Endothelial cell of hepatic sinusoid (primary cell): Measurements from ENCODE around the gene TTC7B.

Experiments used
- in situ Hi-C: cut with HindIII; loops from 2 replicates; pipeline ENCODE4 v1.10.0; 2017; ENCODE audit warnings: low sequenced_read_pairs

TTC7B gene

GRCh38 chr14:90654831-90655276, 161.4 kb downstream of the TTC7B start:
- in situ Hi-C loops: loop anchor here (5.0 kb wide), 1 partner anchor 47 kb away; no protein-coding TSS in a partner anchor

GRCh38 chr14:90652626-90653025, 163.6 kb downstream of the TTC7B start:
- in situ Hi-C loops: loop anchor here (5.0 kb wide), 1 partner anchor 50 kb away; no protein-coding TSS in a partner anchor

- in situ Hi-C loops: loop anchor here (5.0 kb wide), 1 partner anchor 50 kb away; no protein-coding TSS in a partner anchor
Observed at GRCh38 chr14:90651976-90652560, 164.2 kb downstream of the TTC7B start.

DNA sequence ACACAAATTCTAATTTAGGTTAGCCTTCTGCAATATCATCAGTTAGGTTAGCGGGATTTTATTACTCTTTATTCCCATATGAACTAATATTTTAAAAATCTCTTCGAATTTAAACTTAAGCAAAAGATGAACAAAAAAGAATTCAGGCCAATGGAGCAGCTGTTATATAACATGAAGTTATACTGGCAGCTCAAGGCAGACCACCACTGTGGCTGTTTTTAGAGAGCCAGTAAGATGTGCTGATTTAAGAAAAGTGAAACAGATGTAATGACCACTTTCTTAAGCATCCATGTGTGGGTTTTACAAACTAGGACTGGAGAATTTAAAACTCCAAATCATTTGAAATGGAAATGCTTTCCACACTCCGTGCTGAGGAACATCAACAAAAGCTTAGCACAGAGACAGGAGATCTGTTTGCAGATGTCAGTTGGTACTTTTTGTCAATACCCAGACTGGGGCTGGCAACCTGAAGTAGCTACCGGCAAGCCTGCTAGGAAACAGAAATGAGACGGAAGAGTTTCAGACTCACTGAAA, 164.9 kb downstream of the TTC7B start:
- in situ Hi-C loops: loop anchor here (5.0 kb wide), 1 partner anchor 51 kb away; no protein-coding TSS in a partner anchor

GRCh38 chr14:90649557-90650135, 166.6 kb downstream of the TTC7B start:
- in situ Hi-C loops: loop anchor here (5.0 kb wide), 1 partner anchor 53 kb away; no protein-coding TSS in a partner anchor

DNA sequence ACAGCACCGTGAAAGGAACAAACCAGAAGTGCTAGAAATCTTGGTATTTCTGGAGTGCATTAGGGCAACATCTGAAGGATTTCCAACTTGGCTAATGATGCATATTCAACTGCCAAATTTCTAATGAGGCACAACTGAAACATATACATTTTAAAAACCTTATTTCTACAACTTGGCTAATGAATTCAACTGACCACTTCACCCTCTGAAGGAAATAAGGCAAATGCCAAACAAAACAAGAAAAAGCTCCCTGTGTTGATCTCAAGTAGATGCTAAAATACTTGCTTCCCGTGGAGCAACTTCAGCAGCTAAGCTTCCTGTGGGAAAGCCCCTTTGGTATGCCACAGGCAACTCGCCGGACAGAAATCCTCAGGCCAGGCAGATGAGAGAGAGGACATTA, 167.1 kb downstream of the TTC7B start:
- in situ Hi-C loops: no loop called here

DNA sequence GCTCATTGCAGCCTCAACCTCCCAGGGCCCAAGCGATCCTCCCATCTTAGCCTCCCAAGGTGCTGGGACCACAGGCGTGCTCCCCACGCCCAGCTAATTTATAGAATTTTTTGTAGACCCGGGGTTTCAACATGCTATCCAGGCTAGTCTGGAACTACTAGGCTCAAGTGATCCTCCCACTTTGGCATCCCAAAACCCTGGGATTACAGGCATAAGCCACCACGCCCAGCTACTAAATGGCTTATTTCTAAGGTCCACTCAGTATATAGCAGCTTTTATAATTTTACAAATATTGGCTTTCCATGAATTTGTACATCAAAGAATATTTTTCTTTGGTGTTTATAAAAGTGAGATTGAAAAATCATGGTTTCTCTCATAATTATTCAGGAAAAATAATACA, 167.8 kb downstream of the TTC7B start:
- in situ Hi-C loops: no loop called here

- in situ Hi-C loops: no loop called here
Observed at GRCh38 chr14:90647473-90648005, 168.7 kb downstream of the TTC7B start.

DNA sequence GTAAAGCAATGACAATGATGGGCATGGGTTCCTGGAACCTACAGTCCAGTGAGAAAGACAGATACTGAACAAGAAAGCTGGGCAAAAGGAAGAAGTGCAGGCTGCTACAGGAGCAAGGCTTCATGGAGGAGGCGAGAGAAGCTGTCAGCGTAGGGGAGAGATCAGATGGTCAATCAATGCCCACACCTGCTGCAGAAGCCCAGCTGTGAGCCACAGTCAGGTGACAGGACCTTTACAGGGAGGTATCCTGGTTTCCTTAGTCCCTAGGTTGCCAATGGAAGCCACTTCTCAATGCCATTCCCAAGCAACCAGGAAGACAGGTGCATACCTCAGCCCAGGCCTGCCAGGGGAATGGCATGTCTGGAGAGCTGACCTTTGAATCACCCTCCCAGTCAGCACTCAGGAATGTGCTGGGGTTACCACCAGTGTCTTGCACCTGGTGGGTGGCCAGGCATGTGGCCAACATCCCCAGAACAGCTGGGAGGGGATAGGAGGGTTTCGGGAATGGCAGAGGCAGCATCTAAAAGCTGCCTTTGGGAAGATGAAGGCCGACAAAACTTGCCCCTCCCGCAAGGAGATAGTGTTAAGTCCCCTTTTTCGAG, 170.3 kb downstream of the TTC7B start:
- in situ Hi-C loops: no loop called here

DNA sequence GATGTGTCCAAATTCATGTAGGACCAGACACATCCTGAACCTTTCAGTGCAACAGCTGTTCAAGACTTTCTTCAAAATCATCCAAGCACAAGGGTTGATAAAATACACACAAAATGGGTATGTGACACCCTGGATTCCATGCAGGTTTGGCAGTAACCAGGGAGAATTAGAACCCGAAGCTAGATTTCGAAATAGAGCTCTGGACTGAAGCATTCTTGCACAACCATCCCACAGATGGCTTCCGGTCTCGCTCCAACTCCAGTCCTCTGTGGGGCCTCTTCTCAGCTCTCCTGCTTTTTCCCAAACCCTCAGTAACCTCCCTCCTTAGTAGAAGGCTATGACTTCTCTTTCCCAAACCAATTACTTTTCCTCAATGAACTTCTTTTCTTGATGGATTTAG, 171.3 kb downstream of the TTC7B start:
- in situ Hi-C loops: no loop called here

GRCh38 chr14:90643982-90644670, 172.1 kb downstream of the TTC7B start:
- in situ Hi-C loops: no loop called here

DNA sequence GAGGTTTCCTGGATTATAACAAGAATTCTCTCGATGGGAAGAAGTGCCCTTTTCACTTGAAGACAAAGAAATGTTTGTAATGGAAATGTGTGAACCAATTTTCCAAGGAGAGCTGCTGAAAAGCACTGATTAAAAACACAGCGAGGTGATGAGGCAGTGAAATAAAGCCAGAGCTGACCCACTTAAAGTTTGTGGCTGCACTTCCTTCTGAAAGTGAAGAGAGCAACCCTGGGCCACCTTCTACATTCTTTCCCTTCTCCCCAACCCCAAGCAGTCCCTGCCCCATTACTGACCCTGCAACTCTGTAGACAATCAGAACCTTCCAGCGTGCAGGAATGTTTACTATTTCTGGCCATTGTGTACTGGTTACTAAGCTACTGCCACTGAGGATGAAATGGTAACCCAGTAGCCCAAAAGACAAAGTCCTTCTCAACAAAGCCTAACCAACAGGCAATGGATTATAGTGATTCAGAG, 173.9 kb downstream of the TTC7B start:
- in situ Hi-C loops: no loop called here

DNA sequence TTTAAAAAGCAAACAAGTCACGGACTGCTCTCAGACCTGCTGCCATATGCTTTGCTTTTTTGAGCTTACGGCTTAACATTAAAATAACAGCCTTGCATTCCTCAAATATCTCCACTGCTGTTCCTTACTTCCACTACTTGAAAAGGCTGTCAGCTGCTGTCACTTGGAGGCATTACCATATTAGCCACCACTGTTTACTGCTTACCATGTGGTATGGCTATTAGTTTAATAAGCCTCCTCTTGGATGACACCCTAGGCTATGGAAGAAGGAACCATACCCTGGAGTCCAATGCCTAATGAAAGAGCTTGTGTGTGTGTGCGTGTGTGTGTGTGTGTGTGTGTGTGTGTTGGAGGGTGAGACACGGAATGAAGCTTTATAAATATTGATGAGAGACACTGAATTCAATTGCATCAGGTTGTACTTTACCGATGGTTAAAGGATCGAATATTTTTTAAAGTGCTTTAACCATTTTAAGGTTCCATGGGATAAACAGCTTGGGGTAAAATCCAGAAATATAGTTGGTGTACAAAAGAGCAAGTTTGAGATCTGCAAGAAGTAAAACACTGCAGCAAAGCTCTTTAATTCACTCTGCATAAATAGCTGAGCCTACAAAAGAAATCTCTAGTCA, 174.5 kb downstream of the TTC7B start:
- in situ Hi-C loops: no loop called here

DNA sequence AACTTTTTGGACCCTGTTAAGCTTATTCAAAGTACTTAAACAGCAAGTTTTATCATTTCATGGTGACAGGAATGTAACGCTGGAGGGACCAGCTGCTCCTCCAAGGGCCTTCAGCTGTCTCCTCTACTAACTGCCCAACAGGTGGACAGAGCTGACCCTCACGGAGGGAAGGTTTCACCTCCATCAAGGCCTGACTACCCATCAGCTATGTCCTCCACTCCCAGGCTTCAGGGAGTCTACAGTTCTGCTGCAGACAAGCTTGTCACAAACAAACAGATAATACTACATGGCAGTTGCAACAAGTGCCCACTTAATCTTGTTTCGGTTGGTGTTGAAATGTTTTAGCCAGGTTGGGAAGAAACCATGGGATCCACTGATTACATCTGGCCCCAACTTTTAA, 175.1 kb downstream of the TTC7B start:
- in situ Hi-C loops: no loop called here

- in situ Hi-C loops: no loop called here
Observed at GRCh38 chr14:90639641-90640040, 176.6 kb downstream of the TTC7B start.

DNA sequence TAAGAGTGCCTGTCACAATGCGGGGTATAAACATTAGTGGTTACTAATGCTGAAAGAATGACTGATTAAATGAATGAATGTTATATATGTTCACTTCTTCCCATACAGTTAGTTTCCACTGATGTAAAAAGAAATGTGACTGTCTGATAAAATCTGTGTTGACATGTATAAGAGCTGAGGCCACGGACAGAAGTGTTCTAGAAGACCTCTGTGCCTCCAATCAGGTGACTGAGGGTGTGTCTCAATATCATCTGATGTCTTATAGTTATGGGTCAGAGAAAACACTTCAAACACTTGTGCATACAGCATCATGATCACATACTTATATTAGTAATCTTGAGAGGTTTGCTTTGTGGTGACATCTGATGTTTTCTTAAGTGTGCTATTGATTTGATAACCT, 183.4 kb downstream of the TTC7B start:
- in situ Hi-C loops: no loop called here

DNA sequence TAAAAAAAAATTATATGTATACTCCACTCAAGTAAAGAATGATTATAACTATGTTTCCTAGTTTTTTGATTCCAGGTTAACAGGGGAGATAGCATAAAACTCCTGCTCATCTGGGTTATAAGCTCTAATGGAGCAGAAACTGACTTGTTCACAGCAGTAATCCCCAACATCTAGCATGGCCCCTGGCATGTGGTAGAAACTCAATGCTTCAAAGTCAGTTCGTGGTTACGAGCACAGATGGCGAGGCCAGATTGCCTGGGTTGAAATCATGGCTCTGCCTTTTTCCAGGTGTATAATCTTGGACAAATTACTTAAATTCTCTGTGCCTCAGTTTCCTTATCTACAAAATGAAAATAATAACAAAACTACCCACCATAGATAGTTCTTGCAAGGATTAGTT, 183.8 kb downstream of the TTC7B start:
- in situ Hi-C loops: no loop called here

GRCh38 chr14:90630171-90630806, 185.9 kb downstream of the TTC7B start:
- in situ Hi-C loops: no loop called here

DNA sequence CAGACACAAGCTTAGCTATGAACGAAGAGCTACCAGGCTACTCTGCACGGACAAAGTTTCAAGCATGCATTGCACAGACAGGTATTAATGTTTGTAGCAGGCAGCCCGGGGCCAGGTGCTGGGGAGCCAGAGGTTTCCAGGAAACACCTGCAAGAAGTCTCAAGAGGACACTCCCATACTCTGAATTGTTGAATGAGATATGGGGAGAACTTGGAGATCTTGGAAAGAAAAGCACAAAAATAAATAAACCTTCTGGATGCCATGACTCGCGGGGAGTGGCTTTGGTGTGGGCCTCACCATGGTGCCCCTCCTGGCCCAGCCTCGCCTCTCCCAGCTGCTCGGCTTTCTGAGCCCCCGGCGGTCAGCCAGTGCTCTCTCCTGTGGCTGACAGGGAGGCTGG, 186.8 kb downstream of the TTC7B start:
- in situ Hi-C loops: no loop called here

DNA sequence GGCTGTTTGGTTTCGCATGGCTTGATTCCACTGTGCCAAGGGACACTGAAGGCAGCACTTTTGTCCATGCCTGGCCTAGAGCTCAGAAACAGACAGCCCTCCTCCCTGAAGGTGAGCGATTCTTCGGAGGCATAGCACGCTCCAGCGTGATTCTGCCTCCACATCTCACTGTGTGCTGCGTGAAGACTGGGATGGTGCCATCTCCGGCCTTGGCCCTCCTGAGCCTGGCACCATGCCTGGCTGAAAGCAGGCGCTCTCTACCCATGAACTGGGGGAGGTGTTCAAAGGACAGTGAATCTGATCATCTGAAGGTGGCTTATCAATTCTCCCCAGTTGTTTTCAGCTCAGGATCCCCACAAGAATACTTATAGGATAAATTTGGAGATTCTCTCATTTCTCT, 187.4 kb downstream of the TTC7B start:
- in situ Hi-C loops: no loop called here
